IMR-90 (cell line): ENCODE measurements around the gene EFCC1. TPM values are rescaled to one million over a fixed set of nuclear protein-coding genes. Genes with fewer than 3 reads are reported as not detected.

Experiments used
- ATAC-seq: fragments of 200-7000 bp; cut with Tn5 transposase; 2 replicates; pipeline ENCODE4 v1.9.1; 2020; ENCODE audit warnings: low read depth, mild to moderate bottlenecking, moderate library complexity
- BruUV-seq: library from RNA; stranded (reverse); fragments of 400-500 nt; replicated peaks from 2 replicates; lab custom pipeline; 2021; lab: Mats Ljungman, UMichigan
- CTCF ChIA-PET: fragments of 300-600 bp; formaldehyde crosslinking; extraction: SDS; loops from one replicate; lab custom pipeline; 2021; ENCODE audit warnings: antibody characterized with exemption; lab: Yijun Ruan, JAX
- POLR2A ChIA-PET: fragments of 300-600 bp; sonication (Branson Sonifier 250); formaldehyde crosslinking; loops from one replicate; lab custom pipeline; 2022; ENCODE audit warnings: antibody characterized with exemption; ENCODE audit not compliant: unreplicated experiment; lab: Charles Lee
- DNase-seq: peaks from one replicate; pipeline ENCODE4 v3.0.0; 2013
- H2AFZ ChIP-seq: replicated peaks from 2 replicates; pipeline ENCODE3; 2013; ENCODE audit warnings: low read length, mild to moderate bottlenecking; ENCODE audit not compliant: poor library complexity
- H2AK5ac ChIP-seq: 2 replicates; pipeline ENCODE4 v1.6.1; 2013; ENCODE audit warnings: low read depth, low read length, inconsistent platforms
- H2AK9ac ChIP-seq: replicated peaks from 2 replicates; pipeline ENCODE3; 2013; ENCODE audit warnings: mild to moderate bottlenecking, low read depth, low read length, moderate library complexity; ENCODE audit not compliant: poor library complexity
- H2BK120ac ChIP-seq: 2 replicates; pipeline ENCODE4 v1.6.1; 2013; ENCODE audit warnings: low read depth, low read length, inconsistent platforms
- H2BK15ac ChIP-seq: 3 replicates; pipeline ENCODE4 v1.6.1; 2013; ENCODE audit warnings: low read depth, low read length, inconsistent platforms
- H2BK20ac ChIP-seq: 2 replicates; pipeline ENCODE4 v1.6.1; 2013; ENCODE audit warnings: low read depth, mild to moderate bottlenecking, inconsistent platforms, low read length, moderate library complexity
- H2BK5ac ChIP-seq: 2 replicates; pipeline ENCODE4 v1.6.1; 2013; ENCODE audit warnings: mild to moderate bottlenecking, low read depth, low read length, inconsistent platforms; ENCODE audit not compliant: poor library complexity, severe bottlenecking
- H3K14ac ChIP-seq: replicated peaks from 2 replicates; pipeline ENCODE4 v1.6.1; 2013; ENCODE audit warnings: low read depth, low read length, inconsistent platforms
- H3K18ac ChIP-seq: 2 replicates; pipeline ENCODE4 v1.6.1; 2013; ENCODE audit warnings: low read depth, low read length, control low read depth
- H3K23ac ChIP-seq: 2 replicates; pipeline ENCODE4 v1.6.1; 2013; ENCODE audit warnings: low read depth, low read length, inconsistent platforms
- H3K27ac ChIP-seq: 2 replicates; pipeline ENCODE4 v1.5.1; 2013; ENCODE audit warnings: mild to moderate bottlenecking, control low read depth, low read length; ENCODE audit not compliant: insufficient read depth
- H3K27me3 ChIP-seq: 2 replicates; pipeline ENCODE4 v1.6.1; 2013; ENCODE audit warnings: low read length; ENCODE audit not compliant: control insufficient read depth, insufficient read depth
- H3K36me3 ChIP-seq: 2 replicates; pipeline ENCODE4 v1.6.1; 2013; ENCODE audit warnings: low read length, mixed read lengths; ENCODE audit not compliant: control insufficient read depth, insufficient read depth
- H3K4ac ChIP-seq: 2 replicates; pipeline ENCODE4 v1.6.1; 2013; ENCODE audit warnings: low read depth, low read length, inconsistent platforms
- H3K4me1 ChIP-seq: 2 replicates; pipeline ENCODE4 v1.6.1; 2013; ENCODE audit warnings: low read length, mixed read lengths; ENCODE audit not compliant: control insufficient read depth, insufficient read depth
- H3K4me2 ChIP-seq: 2 replicates; pipeline ENCODE4 v1.6.1; 2013; ENCODE audit warnings: low read depth, mild to moderate bottlenecking, control low read depth, low read length, moderate library complexity
- H3K4me3 ChIP-seq: 2 replicates; pipeline ENCODE4 v1.5.1; 2013; ENCODE audit warnings: low read depth, mild to moderate bottlenecking, control low read depth, low read length, moderate library complexity; ENCODE audit not compliant: insufficient read depth
- H3K56ac ChIP-seq: 2 replicates; pipeline ENCODE4 v1.6.1; 2013; ENCODE audit warnings: low read length, inconsistent platforms; ENCODE audit not compliant: insufficient read depth; ENCODE audit errors: extremely low read depth
- H3K79me1 ChIP-seq, 2 experiments: 2 replicates each; pipeline ENCODE4 v1.6.1; 2013; ENCODE audit warnings: low read length in 2 of 2, inconsistent platforms in 1 of 2, low read depth in 1 of 2
- H3K9ac ChIP-seq: 2 replicates; pipeline ENCODE4 v1.6.1; 2013; ENCODE audit warnings: low read depth, low read length, control low read depth
- H3K9me1 ChIP-seq: 2 replicates; pipeline ENCODE4 v1.6.1; 2013; ENCODE audit warnings: low read length, inconsistent platforms; ENCODE audit not compliant: insufficient read depth
- H3K9me3 ChIP-seq: 2 replicates; pipeline ENCODE4 v1.6.1; 2013; ENCODE audit warnings: low read length; ENCODE audit not compliant: control insufficient read depth, insufficient read depth
- H4K20me1 ChIP-seq: 2 replicates; pipeline ENCODE4 v1.6.1; 2013; ENCODE audit warnings: low read length, inconsistent platforms; ENCODE audit not compliant: insufficient read depth
- H4K5ac ChIP-seq: 2 replicates; pipeline ENCODE4 v1.6.1; 2013; ENCODE audit warnings: mild to moderate bottlenecking, low read depth, low read length, control low read depth
- H4K8ac ChIP-seq, 2 experiments: 2 replicates each; pipeline ENCODE4 v1.6.1; 2013; ENCODE audit warnings: low read depth in 2 of 2, low read length in 2 of 2, control low read depth in 1 of 2, inconsistent platforms in 1 of 2
- H4K91ac ChIP-seq: 2 replicates; pipeline ENCODE4 v1.6.1; 2013; ENCODE audit warnings: low read depth, low read length, inconsistent platforms; ENCODE audit not compliant: insufficient read depth
- ELK1 ChIP-seq: fragments of 150-350 bp; IDR thresholded peaks from 2 replicates; pipeline ENCODE4 v1.6.1; 2016; ENCODE audit warnings: low read depth, mild to moderate bottlenecking, low read length, moderate library complexity, borderline replicate concordance
- MAZ ChIP-seq: IDR thresholded peaks from 2 replicates; pipeline ENCODE4 v1.6.1; 2012; ENCODE audit warnings: low read depth, mild to moderate bottlenecking, low read length, improper control_type of control experiment, moderate library complexity, borderline replicate concordance
- MXI1 ChIP-seq: IDR thresholded peaks from 2 replicates; pipeline ENCODE4 v1.6.1; 2012; ENCODE audit warnings: low read depth, mild to moderate bottlenecking, low read length, moderate library complexity, borderline replicate concordance
- NFE2L2 ChIP-seq: fragments of 150-350 bp; IDR thresholded peaks from 2 replicates; pipeline ENCODE4 v1.6.1; 2016; ENCODE audit warnings: low read depth, mild to moderate bottlenecking, low read length
- RCOR1 ChIP-seq: IDR thresholded peaks from 2 replicates; pipeline ENCODE4 v1.6.1; 2012; ENCODE audit warnings: mild to moderate bottlenecking, low read length, improper control_type of control experiment; ENCODE audit not compliant: insufficient replicate concordance
- RFX5 ChIP-seq: IDR thresholded peaks from 2 replicates; pipeline ENCODE4 v1.8.0; 2012; ENCODE audit warnings: low read depth, mild to moderate bottlenecking, low read length, moderate library complexity
- WGBS, 2 experiments: methylation state at CpG; one replicate each; pipeline versions ENCODE4 v1.1.5 to v1.1.7; 2013; ENCODE audit warnings: missing lambda C conversion rate in 2 of 2; ENCODE audit not compliant: insufficient read length in 1 of 2; ENCODE audit errors: extremely low coverage in 2 of 2; 5-methylcytosine and 5-hydroxymethylcytosine counted together
- dilution Hi-C: fragments of 300-500 bp; cut with HindIII; formaldehyde crosslinking; loops from one replicate; pipeline ENCODE4 v1.14.3; 2018; ENCODE audit warnings: low sequenced_read_pairs; ENCODE audit not compliant: unreplicated experiment
- in situ Hi-C: fragments of 300-500 bp; cut with MboI; formaldehyde crosslinking; loops from 3 replicates; pipeline ENCODE4 v1.14.3; 2019; ENCODE audit warnings: low sequenced_read_pairs, inconsistent platforms, mixed read lengths
- intact Hi-C: fragments of 100-400 bp; cut with micrococcal nuclease; formaldehyde crosslinking; loops from 2 replicates; pipeline ENCODE4 v1.10.0; 2022
- polyA plus RNA-seq, 3 experiments: library from polyadenylated mRNA; depleted of rRNA; stranded (reverse); fragments of >200 nt; gene quantifications; 2 replicates each; pipeline ENCODE4 v1.2.3, GENCODE V29; 2012; ENCODE audit warnings: low replicate concordance in 1 of 3
- total RNA-seq: library from RNA; depleted of rRNA; stranded (reverse); fragments of >200 nt; gene quantifications from 2 replicates; pipeline ENCODE4 v1.2.3, GENCODE V29; 2012

Gene EFCC1
- total and polyA plus RNA-seq, 2 of the 4 experiments (the other 2 are of a cell fraction), result not detected

GRCh38 chr3:128993461-128994172 is 7.5 kb upstream of the EFCC1 start, which contains the start of gene CFAP92:
TSS of gene CFAP92 (minus strand) at chr3:128994076. CDS start at chr3:128993304, 772 bp downstream.
- Histone ChIP-seq H2BK120ac (no peak within 1 kb of the TSS), H2BK15ac (no peak within 1 kb of the TSS), H3K27me3 (peaks cover 50% of the 10 kb centered on the region), H3K9me3 (no peaks in the 10 kb centered on the region), H3K18ac (no peak within 1 kb of the TSS), H3K23ac (no peak within 1 kb of the TSS), H3K36me3 (no peaks in the 10 kb centered on the region), H2BK5ac (no peak within 1 kb of the TSS), H3K4ac (no peak within 1 kb of the TSS), H2AK9ac (no peak within 1 kb of the TSS), H3K14ac (no peak within 1 kb of the TSS), H3K56ac (no peak within 1 kb of the TSS), H2BK20ac (no peak within 1 kb of the TSS), H3K4me2 (peak within 1 kb of the TSS; percentile 98), H2AK5ac (no peak within 1 kb of the TSS), H3K9me1 (no peaks in the 10 kb centered on the region; the same call in 1 of the 2 replicates), H4K5ac (no peak within 1 kb of the TSS), H3K79me1 (no peaks in the 10 kb centered on the region), H4K91ac (no peak within 1 kb of the TSS), H4K20me1 (no peaks in the 10 kb centered on the region), H4K8ac (no peak within 1 kb of the TSS), H3K9ac (no peak within 1 kb of the TSS), H2AFZ (peak within 1 kb of the TSS; percentile 92), H3K4me1 (peaks cover 7% of the 10 kb centered on the region; the same call in 1 of the 2 replicates), H3K4me3 (peak within 1 kb of the TSS; percentile 28), H3K27ac (no peak within 1 kb of the TSS)
- intact Hi-C loops (no loop called here), in situ Hi-C loops (no loop called here), dilution Hi-C loops (no loop called here)
- DNase-seq (peak; percentile 40), ATAC-seq (peak; percentile 100)
- CTCF ChIA-PET, result interaction anchor here (1.3 kb wide), 1 partner anchor 23 kb away, joined by 6 read pairs; no protein-coding TSS in a partner anchor
- 7% methylated on average over 16 of the region's 57 CpGs; no CpG with 5 or more reads in 1 of the 2 experiments for WGBS, 2 experiments
- POLR2A ChIA-PET, result no interaction called here
- BruUV-seq, result no TSS peak
- TF ChIP-seq RCOR1 (no peak), RFX5 (no peak), ELK1 (no peak), NFE2L2 (no peak), MAZ (no peak; the same call in 1 of the 2 replicates), MXI1 (no peak)
